ENCODE measurements around the gene PXT1. TPM values are rescaled to one million over a fixed set of nuclear protein-coding genes. Genes with fewer than 3 reads are reported as not detected.

PXT1 gene
- total and polyA plus RNA-seq, 9 of the 15 experiments (the other 6 are each of a cell fraction or from before 2014, with no cell fraction given), result 0.09 to 0.11 (median 0.10) TPM; not detected in 5

GRCh38 chr6:36442671-36443470 is at the start of gene PXT1, which contains the start of gene KCTD20 (continued):
- TF ChIP-seq MXD1 (CRISPR knock-in tag; IDR thresholded peaks at IDR 0.05; ENCODE audit: borderline replicate concordance, poor library complexity, severe bottlenecking) (peak; percentile 22), ZNF707 (CRISPR knock-in tag; conservative IDR thresholded peaks at IDR 0.05) (no peak), NR0B1 (IDR thresholded peaks at IDR 0.05; ENCODE audit: partially characterized antibody) (no peak), ZNF316 (IDR thresholded peaks at IDR 0.05) (peak; percentile 22; the same call in 1 of the 2 replicates), TOE1 (IDR thresholded peaks at IDR 0.05; ENCODE audit: borderline replicate concordance) (peak; percentile 90; the same call in 1 of the 2 replicates), TOE1 (CRISPR knock-in tag; IDR thresholded peaks at IDR 0.05; ENCODE audit: borderline replicate concordance, low read depth) (no peak), ZZZ3 (IDR thresholded peaks at IDR 0.05) (no peak), OTX1 (CRISPR knock-in tag; IDR thresholded peaks at IDR 0.05) (peak; percentile 34; the same call in 1 of the 2 replicates), ZBTB12 (CRISPR knock-in tag; IDR thresholded peaks at IDR 0.05) (0 out of 2 replicates have a peak, but pooled peaks have one; percentile 27), ZBED1 (IDR thresholded peaks at IDR 0.05) (peak; percentile 84; the same call in 1 of the 2 replicates), TAF9B (IDR thresholded peaks at IDR 0.05; ENCODE audit: partially characterized antibody) (peak; percentile 92), TCF7L2 (IDR thresholded peaks at IDR 0.05; ENCODE audit: low read depth, low read length) (no peak), TCF3 (CRISPR knock-in tag; IDR thresholded peaks at IDR 0.05) (no peak), HDAC1 (IDR thresholded peaks at IDR 0.05) (peak in 1 of 2 experiments; percentile 66; a peak in 2 of 4 replicates), CHD4 (IDR thresholded peaks at IDR 0.05; ENCODE audit: insufficient read depth, insufficient replicate concordance, low read depth, low read length, poor library complexity, severe bottlenecking) (no peak), ZBTB1 (CRISPR knock-in tag; IDR thresholded peaks at IDR 0.05; ENCODE audit: borderline replicate concordance, low read depth) (peak; percentile 86), RBM14 (IDR thresholded peaks at IDR 0.05; ENCODE audit: borderline replicate concordance, insufficient read depth, low read depth, low read length) (0 out of 2 replicates have a peak, but pooled peaks have one; percentile 78), ATF4 (CRISPR knock-in tag; IDR thresholded peaks at IDR 0.05) (no peak), ZBTB34 (CRISPR knock-in tag; IDR thresholded peaks at IDR 0.05) (no peak), SRF (CRISPR knock-in tag; IDR thresholded peaks at IDR 0.05) (peak; percentile 59 to 86; a peak in 1 of 4 replicates), MTA3 (IDR thresholded peaks at IDR 0.05; ENCODE audit: borderline replicate concordance) (peak; percentile 96), ZNF12 (CRISPR knock-in tag; IDR thresholded peaks at IDR 0.05) (0 out of 2 replicates have a peak, but pooled peaks have one; percentile 75)
